ENCODE results near the gene SLC16A4. TPM values are rescaled to one million over a fixed set of nuclear protein-coding genes. Genes with fewer than 3 reads are reported as not detected.

SLC16A4 gene
- total RNA-seq, 1 experiment from 2014 or later: 0.83 TPM

DNA sequence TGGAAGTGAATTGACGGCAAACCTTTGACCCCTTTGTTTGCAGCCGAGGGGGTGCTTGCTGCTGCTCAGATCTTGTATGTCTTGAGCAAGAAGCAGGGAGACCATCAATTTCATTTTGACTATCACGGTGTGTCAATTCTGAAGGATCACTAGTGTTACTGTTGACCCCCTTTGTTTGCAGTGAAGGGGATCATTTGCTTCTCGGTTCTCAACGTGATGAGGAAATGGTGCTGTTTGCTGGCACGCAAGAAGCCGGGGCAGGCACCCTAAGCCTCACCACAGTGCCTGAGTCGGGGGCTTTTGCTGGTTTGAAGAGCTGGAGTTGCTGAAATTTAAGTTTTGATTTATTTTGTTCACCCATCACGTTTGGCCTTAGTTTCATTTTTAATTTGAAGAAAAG lies 44.1 kb downstream of the SLC16A4 start:
- intact Hi-C loops (cut with micrococcal nuclease; ENCODE audit: unreplicated experiment): no loop called here
- BruUV-seq (replicated peaks): no TSS peak
- peaks cover 44% of the 10 kb centered on the region for H3K4me1 Mint-ChIP-seq (ENCODE audit: low read depth, unreplicated experiment)
- TF ChIP-seq, protein P1, sequence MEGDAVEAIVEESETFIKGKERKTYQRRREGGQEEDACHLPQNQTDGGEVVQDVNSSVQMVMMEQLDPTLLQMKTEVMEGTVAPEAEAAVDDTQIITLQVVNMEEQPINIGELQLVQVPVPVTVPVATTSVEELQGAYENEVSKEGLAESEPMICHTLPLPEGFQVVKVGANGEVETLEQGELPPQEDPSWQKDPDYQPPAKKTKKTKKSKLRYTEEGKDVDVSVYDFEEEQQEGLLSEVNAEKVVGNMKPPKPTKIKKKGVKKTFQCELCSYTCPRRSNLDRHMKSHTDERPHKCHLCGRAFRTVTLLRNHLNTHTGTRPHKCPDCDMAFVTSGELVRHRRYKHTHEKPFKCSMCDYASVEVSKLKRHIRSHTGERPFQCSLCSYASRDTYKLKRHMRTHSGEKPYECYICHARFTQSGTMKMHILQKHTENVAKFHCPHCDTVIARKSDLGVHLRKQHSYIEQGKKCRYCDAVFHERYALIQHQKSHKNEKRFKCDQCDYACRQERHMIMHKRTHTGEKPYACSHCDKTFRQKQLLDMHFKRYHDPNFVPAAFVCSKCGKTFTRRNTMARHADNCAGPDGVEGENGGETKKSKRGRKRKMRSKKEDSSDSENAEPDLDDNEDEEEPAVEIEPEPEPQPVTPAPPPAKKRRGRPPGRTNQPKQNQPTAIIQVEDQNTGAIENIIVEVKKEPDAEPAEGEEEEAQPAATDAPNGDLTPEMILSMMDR (IDR thresholded peaks at IDR 0.05; ENCODE audit: unreplicated experiment): no peak
- H3K36me3 Mint-ChIP-seq (ENCODE audit: insufficient read depth, unreplicated experiment): peaks cover 58% of the 10 kb centered on the region
- no peak for DNase-seq
- H3K27me3 Mint-ChIP-seq (ENCODE audit: unreplicated experiment): no peaks in the 10 kb centered on the region
- H3K9me3 Mint-ChIP-seq (ENCODE audit: low read depth, unreplicated experiment): no peaks in the 10 kb centered on the region
- CTCF ChIA-PET: no interaction called here
- H3K27ac Mint-ChIP-seq (ENCODE audit: unreplicated experiment): no peak overlapping the region
- H3K4me3 Mint-ChIP-seq (ENCODE audit: low read depth, unreplicated experiment): no peak overlapping the region

DNA sequence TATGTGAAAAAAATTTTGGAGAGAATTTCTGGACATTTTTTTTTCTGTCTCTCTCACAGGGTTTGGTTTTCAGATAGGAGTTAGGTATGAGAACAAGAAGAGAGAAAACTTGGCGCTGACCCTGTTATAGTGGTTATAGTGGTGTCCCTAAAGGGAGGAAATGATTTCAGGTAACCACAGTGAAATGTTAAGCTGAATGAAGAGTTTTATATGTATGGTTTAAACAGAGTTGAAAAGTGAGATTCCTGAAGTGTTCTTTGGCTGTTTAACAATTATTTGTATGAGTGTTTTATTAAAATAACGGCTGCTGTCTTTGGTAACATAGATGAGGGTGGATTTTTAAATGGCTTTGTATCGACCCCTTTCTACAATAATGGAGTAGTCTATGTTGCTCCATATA lies 45.3 kb downstream of the SLC16A4 start:
- H3K4me1 Mint-ChIP-seq (ENCODE audit: low read depth, unreplicated experiment): peaks cover 37% of the 10 kb centered on the region
- CTCF ChIA-PET: no interaction called here
- intact Hi-C loops (cut with micrococcal nuclease; ENCODE audit: unreplicated experiment): no loop called here

DNA sequence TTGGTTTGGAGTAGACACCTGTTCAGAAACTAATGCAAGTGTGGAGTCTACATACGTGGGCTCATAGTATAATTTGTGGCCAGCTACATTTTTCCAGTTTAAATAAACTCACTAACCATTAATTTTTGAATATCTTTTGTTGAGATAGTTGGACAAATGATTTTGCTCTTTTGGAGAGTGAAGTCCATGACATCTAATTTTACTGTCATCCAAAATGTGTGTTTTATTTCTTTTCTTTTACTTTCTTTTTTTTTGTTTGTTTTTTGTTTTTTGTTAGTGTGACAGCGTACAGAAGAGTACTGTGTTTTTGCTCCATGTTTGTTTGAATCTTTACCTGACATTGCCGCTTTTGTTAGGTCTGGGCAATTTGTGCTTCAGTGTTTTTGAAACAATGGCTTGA lies 46.7 kb downstream of the SLC16A4 start:
- peaks cover 60% of the 10 kb centered on the region for H3K36me3 Mint-ChIP-seq (ENCODE audit: insufficient read depth, unreplicated experiment)
- BruUV-seq (replicated peaks): no TSS peak
- H3K27me3 Mint-ChIP-seq (ENCODE audit: unreplicated experiment): no peaks in the 10 kb centered on the region
- H3K9me3 Mint-ChIP-seq (ENCODE audit: low read depth, unreplicated experiment): no peaks in the 10 kb centered on the region
- TF ChIP-seq, protein P1 (IDR thresholded peaks at IDR 0.05; ENCODE audit: unreplicated experiment): no peak
- H3K4me3 Mint-ChIP-seq (ENCODE audit: low read depth, unreplicated experiment): no peak overlapping the region
- intact Hi-C loops (cut with micrococcal nuclease; ENCODE audit: unreplicated experiment): no loop called here
- H3K4me1 Mint-ChIP-seq (ENCODE audit: low read depth, unreplicated experiment): peaks cover 29% of the 10 kb centered on the region
- DNase-seq: no peak
- H3K27ac Mint-ChIP-seq (ENCODE audit: unreplicated experiment): no peak overlapping the region
- CTCF ChIA-PET: no interaction called here

More for the DNA sequence above, 45.3 kb downstream of the SLC16A4 start:
- peaks cover 60% of the 10 kb centered on the region for H3K36me3 Mint-ChIP-seq (ENCODE audit: insufficient read depth, unreplicated experiment)
- H3K27me3 Mint-ChIP-seq (ENCODE audit: unreplicated experiment): no peaks in the 10 kb centered on the region
- no peak overlapping the region for H3K4me3 Mint-ChIP-seq (ENCODE audit: low read depth, unreplicated experiment)
- no peaks in the 10 kb centered on the region for H3K9me3 Mint-ChIP-seq (ENCODE audit: low read depth, unreplicated experiment)
- TF ChIP-seq, protein P1 (IDR thresholded peaks at IDR 0.05; ENCODE audit: unreplicated experiment): no peak
- BruUV-seq (replicated peaks): no TSS peak
- DNase-seq: no peak
- no peak overlapping the region for H3K27ac Mint-ChIP-seq (ENCODE audit: unreplicated experiment)

DNA sequence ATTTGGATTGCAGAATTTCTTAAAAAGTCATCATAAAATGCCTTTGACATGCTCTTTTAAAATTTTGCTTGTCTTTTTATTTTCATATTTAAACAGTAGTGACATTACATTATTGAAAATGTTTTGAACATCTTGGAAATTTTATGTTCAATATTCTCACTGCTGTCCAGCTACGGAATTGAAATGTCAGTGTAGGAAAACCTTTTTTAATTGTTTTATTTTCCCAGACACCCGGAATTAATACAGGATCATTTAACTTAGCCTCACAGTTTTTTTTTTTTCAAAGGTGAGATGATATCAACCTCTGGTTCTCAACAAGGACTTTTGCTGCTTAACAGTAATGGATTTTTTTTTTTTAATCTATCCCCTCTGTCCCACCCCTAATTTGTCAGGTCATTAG lies 47.6 kb downstream of the SLC16A4 start:
- TF ChIP-seq, protein P1 (IDR thresholded peaks at IDR 0.05; ENCODE audit: unreplicated experiment): no peak
- no peak for DNase-seq
- Mint-ChIP-seq H3K27me3 (ENCODE audit: unreplicated experiment) (no peaks in the 10 kb centered on the region), H3K9me3 (ENCODE audit: low read depth, unreplicated experiment) (no peaks in the 10 kb centered on the region), H3K4me3 (ENCODE audit: low read depth, unreplicated experiment) (no peak overlapping the region), H3K4me1 (ENCODE audit: low read depth, unreplicated experiment) (peaks cover 29% of the 10 kb centered on the region), H3K36me3 (ENCODE audit: insufficient read depth, unreplicated experiment) (peaks cover 57% of the 10 kb centered on the region), H3K27ac (ENCODE audit: unreplicated experiment) (no peak overlapping the region)
- CTCF ChIA-PET: no interaction called here
- intact Hi-C loops (cut with micrococcal nuclease; ENCODE audit: unreplicated experiment): no loop called here
- no TSS peak for BruUV-seq (replicated peaks)
